Ureter (tissue), 1 donor: Measurements from ENCODE around the gene OSBPL5. TPM values are rescaled to one million over a fixed set of nuclear protein-coding genes. Genes with fewer than 3 reads are reported as not detected.
"Not testable (repeated sequence)": the region's sequence is repeated elsewhere in the genome, so short reads cannot be mapped to it uniquely, and the experiment has no call there.

Source experiments
- DNase-seq: peaks from one replicate; pipeline ENCODE4 v3.0.0-alpha.2; 2020; ENCODE audit warnings: low spot score
- total RNA-seq: library from RNA; stranded (reverse); gene quantifications from one replicate; pipeline ENCODE4 v1.2.4, GENCODE V29; 2023
- donor health status: DM: yes; HTN: yes; CAD: no.

OSBPL5 gene
- total RNA-seq, 1 donor from 2014 or later: 84.3 TPM

GRCh38 chr11:3086114-3086513, 79.0 kb downstream of the OSBPL5 start:
- DNase-seq: no peak

- no peak for DNase-seq
These were observed 80.1 kb downstream of the OSBPL5 start for GRCh38 chr11:3085052-3085451.

GRCh38 chr11:3083321-3083720, 81.8 kb downstream of the OSBPL5 start:
- no peak for DNase-seq

GRCh38 chr11:3081386-3081751, 83.7 kb downstream of the OSBPL5 start:
- DNase-seq: no peak

GRCh38 chr11:3080733-3081385, 84.3 kb downstream of the OSBPL5 start:
- no peak for DNase-seq

- no peak for DNase-seq
These were observed 85.0 kb downstream of the OSBPL5 start for GRCh38 chr11:3080104-3080503.

- no peak for DNase-seq
These were observed 87.2 kb downstream of the OSBPL5 start for GRCh38 chr11:3077846-3078440.

GRCh38 chr11:3077189-3077836, 87.8 kb downstream of the OSBPL5 start:
- DNase-seq: no peak

GRCh38 chr11:3074912-3075589, 90.1 kb downstream of the OSBPL5 start:
- DNase-seq: no peak

GRCh38 chr11:3073029-3073435, 92.1 kb downstream of the OSBPL5 start:
- DNase-seq: no peak

- DNase-seq: no peak
These were observed 95.7 kb downstream of the OSBPL5 start for GRCh38 chr11:3069425-3069824.

- DNase-seq: not testable (repeated sequence)
These were observed 98.8 kb downstream of the OSBPL5 start for GRCh38 chr11:3066308-3066707.

GRCh38 chr11:3064709-3065108, 100.4 kb downstream of the OSBPL5 start:
- not testable (repeated sequence) for DNase-seq

- not testable (repeated sequence) for DNase-seq
These were observed 101.2 kb downstream of the OSBPL5 start for GRCh38 chr11:3063876-3064275.

- DNase-seq: not testable (repeated sequence)
These were observed 101.7 kb downstream of the OSBPL5 start for GRCh38 chr11:3063432-3063831.

GRCh38 chr11:3060436-3061025, 104.6 kb downstream of the OSBPL5 start:
- DNase-seq: no peak

GRCh38 chr11:3058753-3059664, 106.1 kb downstream of the OSBPL5 start:
- no peak for DNase-seq

- peak; percentile 95 for DNase-seq
These were observed 107.8 kb downstream of the OSBPL5 start, which contains the start of gene CARS1 for GRCh38 chr11:3057069-3057963. Gene CARS1 (minus strand): TSS chr11:3057423. CDS start chr11:3057367, 56 bp downstream.

- DNase-seq: no peak
These were observed 108.6 kb downstream of the OSBPL5 start for GRCh38 chr11:3056296-3057068.
